HepG2 (cell line): ENCODE measurements around the gene TPSAB1. TPM values are rescaled to one million over a fixed set of nuclear protein-coding genes. Genes with fewer than 3 reads are reported as not detected.

Experiments used
- ATAC-seq: fragments of 200-7000 bp; cut with Tn5 transposase; 3 replicates; pipeline ENCODE4 v1.9.1; 2020; ENCODE audit warnings: mild to moderate bottlenecking, moderate library complexity
- BruUV-seq: library from RNA; stranded (reverse); fragments of 400-500 nt; replicated peaks from 2 replicates; lab custom pipeline; 2021; lab: Mats Ljungman, UMichigan
- CTCF ChIA-PET: fragments of 300-600 bp; formaldehyde crosslinking; extraction: SDS; loops from one replicate; lab custom pipeline; 2021; ENCODE audit warnings: low total read pairs, inconsistent platforms, low intra/inter-chr PET ratio; lab: Yijun Ruan, JAX
- POLR2A ChIA-PET: fragments of 350-600 bp; sonication (Branson Sonifier 250); formaldehyde crosslinking; loops from one replicate; lab custom pipeline; 2020; ENCODE audit warnings: antibody characterized with exemption, inconsistent platforms; lab: Yijun Ruan, JAX
- DNase-seq: peaks from one replicate; pipeline ENCODE4 v3.0.0-alpha.2; 2015; ENCODE audit warnings: low spot score
- FAIRE-seq: peaks from 3 replicates; lab custom pipeline; 2011; peaks lifted over from hg19 to GRCh38; lab: Jason Lieb, UNC
- H2AFZ ChIP-seq: one replicate; pipeline ENCODE4 v1.6.1; 2011; ENCODE audit warnings: low read length, inconsistent platforms
- H3K27ac ChIP-seq: fragments of 300-600 bp; 3 replicates; pipeline ENCODE4 v1.8.0; 2011; ENCODE audit warnings: mixed run types, mild to moderate bottlenecking, mixed read lengths, low read length, inconsistent platforms; ENCODE audit not compliant: insufficient read depth; ENCODE audit errors: extremely low read length
- H3K27me3 ChIP-seq, 2 experiments: fragments of 200-600 bp in 1 of 2; 2 replicates in 1 of 2; 3 replicates in 1 of 2; pipeline versions ENCODE4 v1.6.0 to v1.8.0; 2011; ENCODE audit warnings: low read length in 2 of 2, mild to moderate bottlenecking in 2 of 2, moderate library complexity in 2 of 2, inconsistent platforms in 1 of 2; ENCODE audit not compliant: insufficient read depth in 2 of 2, control insufficient read depth in 1 of 2
- H3K36me3 ChIP-seq, 2 experiments: fragments of 200-600 bp in 1 of 2; replicated peaks in 1 of 2; 2 replicates in 1 of 2; 3 replicates in 1 of 2; pipeline versions ENCODE4 v1.5.1 to v1.8.0; 2011; ENCODE audit warnings: low read length in 2 of 2, inconsistent platforms in 1 of 2; ENCODE audit not compliant: insufficient read depth in 2 of 2, control insufficient read depth in 1 of 2
- H3K4me1 ChIP-seq: 2 replicates; pipeline ENCODE4 v1.5.1; 2012; ENCODE audit warnings: low read length, inconsistent platforms; ENCODE audit not compliant: insufficient read depth
- H3K4me2 ChIP-seq: 2 replicates; pipeline ENCODE4 v1.6.0; 2011; ENCODE audit warnings: low read depth, low read length, inconsistent platforms
- H3K4me3 ChIP-seq, 3 experiments: fragments of 200-600 bp in 1 of 3; sonication (generic), shearing (Covaris generic) in 1 of 3; replicated peaks in 1 of 3; 2 replicates each; pipeline ENCODE4 v1.5.1; 2011 to 2016; ENCODE audit warnings: low read length in 3 of 3, inconsistent platforms in 2 of 3, low read depth in 2 of 3, mild to moderate bottlenecking in 2 of 3, control low read depth in 1 of 3, mixed read lengths in 1 of 3; ENCODE audit not compliant: insufficient read depth in 1 of 3
- H3K79me2 ChIP-seq: one replicate; pipeline ENCODE4 v1.6.1; 2011; ENCODE audit warnings: low read length, inconsistent platforms; ENCODE audit not compliant: insufficient read depth
- H3K9ac ChIP-seq: 2 replicates; pipeline ENCODE4 v1.6.0; 2011; ENCODE audit warnings: mild to moderate bottlenecking, low read depth, low read length, inconsistent platforms; ENCODE audit not compliant: insufficient read depth
- H3K9me3 ChIP-seq: 2 replicates; pipeline ENCODE4 v1.5.1; 2012; ENCODE audit warnings: mild to moderate bottlenecking, low read length
- H4K20me1 ChIP-seq: 2 replicates; pipeline ENCODE4 v1.6.0; 2011; ENCODE audit warnings: inconsistent platforms, mild to moderate bottlenecking, low read length, moderate library complexity; ENCODE audit not compliant: insufficient read depth
- CREB1 ChIP-seq, 2 experiments: fragments of 450-650 bp in 1 of 2; IDR thresholded peaks; 2 replicates each; pipeline ENCODE4 v1.6.1; 2016 to 2017; ENCODE audit warnings: control low read depth in 1 of 2, mild to moderate bottlenecking in 1 of 2, missing compliant biosample characterization in 1 of 2, missing genetic modification characterization in 1 of 2
- ETV5 ChIP-seq: IDR thresholded peaks from 2 replicates; pipeline ENCODE4 v1.6.1; 2018; ENCODE audit warnings: missing biosample characterization, missing genetic modification reagents, inconsistent platforms, borderline replicate concordance
- GATAD2A ChIP-seq: IDR thresholded peaks from 2 replicates; pipeline ENCODE4 v1.6.1; 2016
- GPBP1L1 ChIP-seq: sonication (generic); formaldehyde crosslinking; IDR thresholded peaks from 2 replicates; pipeline ENCODE4 v1.5.0; 2020; ENCODE audit warnings: mild to moderate bottlenecking, missing genetic modification reagents
- MYC ChIP-seq: sonication (generic); formaldehyde crosslinking; IDR thresholded peaks from 2 replicates; pipeline ENCODE4 v1.9.0; 2021; ENCODE audit warnings: missing genetic modification reagents, borderline replicate concordance
- ZBTB39 ChIP-seq: sonication (generic); formaldehyde crosslinking; IDR thresholded peaks from 2 replicates; pipeline ENCODE4 v1.5.0; 2020; ENCODE audit warnings: missing genetic modification reagents
- WGBS: methylation state at CpG from one replicate; pipeline ENCODE4 v1.1.6; 2017; ENCODE audit warnings: low lambda C conversion rate; 5-methylcytosine and 5-hydroxymethylcytosine counted together
- in situ Hi-C: cut with HindIII; loops from 2 replicates; pipeline ENCODE4 v1.10.0; 2017; ENCODE audit warnings: low pct_unique_long_range_greater_than_20kb; ENCODE audit not compliant: extremely low pct_ligation_motif_present
- intact Hi-C: fragments of 100-400 bp; cut with micrococcal nuclease; formaldehyde crosslinking; loops from one replicate; pipeline ENCODE4 v1.10.0; 2022; ENCODE audit not compliant: unreplicated experiment
- polyA plus RNA-seq, 8 experiments: library from polyadenylated mRNA; depleted of rRNA in 3 of 8; stranded (reverse) in 7 of 8; unstranded in 1 of 8; fragments of >200 nt; fragmentation: Illumina TruSeq in 4 of 8; extraction: Trizol in 4 of 8; gene quantifications; 2 replicates each; pipeline versions ENCODE4 v1.2.1 to v1.2.3, GENCODE V29; 2011 to 2016; ENCODE audit warnings: low read depth in 4 of 8, missing spikeins in 1 of 8, mixed read lengths in 1 of 8; ENCODE audit not compliant: insufficient read depth in 1 of 8
- total RNA-seq, 5 experiments: library from RNA; depleted of rRNA; stranded (reverse); fragments of >200 nt; fragmentation: Illumina TruSeq; extraction: Trizol; gene quantifications; 2 replicates each; pipeline ENCODE4 v1.2.3, GENCODE V29; 2016; ENCODE audit warnings: low read depth in 1 of 5

TPSAB1 gene
- total and polyA plus RNA-seq, 2 of the 13 experiments (the other 11 are each of a cell fraction or from before 2014, with no cell fraction given): 0.12 TPM; not detected in 1

GRCh38 chr16:1211451-1212268 lies 28.8 kb upstream of the TPSAB1 start:
- Histone ChIP-seq H3K4me2 (no peak overlapping the region), H3K4me1 (no peaks in the 10 kb centered on the region), H3K27me3 (no peaks in the 10 kb centered on the region), H4K20me1 (no peaks in the 10 kb centered on the region), H3K9ac (no peak overlapping the region), H3K9me3 (no peaks in the 10 kb centered on the region), H2AFZ (no peak overlapping the region), H3K4me3 (no peak overlapping the region), H3K36me3 (no peaks in the 10 kb centered on the region), H3K79me2 (no peaks in the 10 kb centered on the region)
- intact Hi-C loops: no loop called here
- WGBS: 91% methylated on average over 26 of the region's 65 CpGs
- no TSS peak for BruUV-seq
- ChIA-PET CTCF (no interaction called here), POLR2A (no interaction called here)
- FAIRE-seq (no peak), ATAC-seq (no peak), DNase-seq (no peak)
- in situ Hi-C loops: loop anchor here (25.0 kb wide), 1 partner anchor 399 kb away; the partner anchor contains the start of gene GNG13
- no peak for TF ChIP-seq MYC (CRISPR knock-in tag)
- no peak for TF ChIP-seq ETV5 (CRISPR knock-in tag)
- TF ChIP-seq CREB1 (IDR thresholded peaks at IDR 0.05): no peak
- no peak for TF ChIP-seq CREB1 (CRISPR knock-in tag; IDR thresholded peaks at IDR 0.05)
- no peak for TF ChIP-seq GATAD2A (CRISPR knock-in tag)
- no peak for TF ChIP-seq GPBP1L1
- TF ChIP-seq ZBTB39 (CRISPR knock-in tag): no peak
- TF ChIP-seq, all 625 proteins: peak for 0
- H3K27ac ChIP-seq: no peak overlapping the region
